Stimulated activated CD4-positive, alpha-beta T cell treated with anti-CD3 and anti-CD28 coated beads, Interleukin-2, amount 100 ng/mL, for 24 hours (primary cell): ENCODE data around the gene KCNK2.

Experiments used
- DNase-seq, 2 donors: peaks; one replicate each; pipeline ENCODE4 v3.0.0-alpha.2; 2020

KCNK2 gene

DNA sequence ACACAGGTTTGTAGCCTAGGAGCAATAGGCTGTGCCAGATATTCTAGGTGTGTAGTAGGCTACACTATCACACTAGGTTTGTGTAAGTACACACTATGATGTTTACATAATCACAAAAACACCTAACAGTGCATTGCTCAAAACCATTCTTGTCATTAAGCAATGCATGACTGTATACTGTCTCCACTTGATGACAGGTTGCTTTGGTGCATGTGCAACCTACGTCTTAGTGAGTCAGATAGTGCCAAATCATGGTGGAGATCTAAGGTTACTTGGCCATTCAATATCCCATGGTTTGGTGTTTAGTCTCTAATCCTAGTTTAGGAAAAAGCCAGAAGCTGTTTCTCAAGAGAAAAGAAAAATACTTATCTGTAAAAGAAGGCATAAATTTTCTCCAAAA, 181.1 kb downstream of the KCNK2 start:
- DNase-seq = no peak

GRCh38 chr1:215264649-215265048, 182.1 kb downstream of the KCNK2 start:
- no peak for DNase-seq

DNA sequence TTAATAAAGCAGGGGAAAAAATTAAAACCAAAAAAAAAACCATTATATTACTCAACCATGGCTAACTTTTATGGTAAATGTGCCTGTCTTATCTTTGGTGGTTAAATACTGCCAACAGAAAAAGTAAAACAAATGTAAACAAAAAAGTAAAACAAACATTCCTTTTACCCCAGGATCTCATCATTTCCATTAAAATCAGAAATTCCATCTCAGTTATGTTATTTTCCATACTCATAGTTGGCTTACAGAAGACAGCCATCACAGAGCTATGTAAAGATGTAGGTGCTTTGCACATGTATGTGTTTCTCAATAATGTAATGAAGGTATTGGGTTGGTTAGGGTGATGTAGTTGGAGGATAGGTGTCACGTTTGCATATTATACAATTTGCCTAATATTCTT, 185.0 kb downstream of the KCNK2 start:
- no peak for DNase-seq

DNA sequence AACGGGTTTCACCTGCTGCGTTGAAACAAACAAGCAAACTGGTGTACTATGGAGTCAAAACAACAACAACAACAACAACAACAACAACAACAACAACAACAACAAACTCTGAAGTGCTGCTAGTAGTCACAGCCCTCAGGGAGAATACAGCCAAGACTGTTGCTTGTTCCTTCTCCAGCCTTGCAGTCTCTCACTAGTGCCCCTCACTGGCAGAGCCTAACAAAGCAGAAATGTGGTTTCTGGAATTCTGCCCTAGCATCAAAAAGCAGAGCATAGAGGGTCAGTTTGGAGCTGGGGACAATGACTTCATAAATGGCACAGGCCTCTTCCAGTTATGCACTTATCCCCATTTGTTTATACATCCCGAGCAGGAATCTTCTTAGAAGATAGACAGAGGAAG, 187.4 kb downstream of the KCNK2 start:
- no peak for DNase-seq

DNA sequence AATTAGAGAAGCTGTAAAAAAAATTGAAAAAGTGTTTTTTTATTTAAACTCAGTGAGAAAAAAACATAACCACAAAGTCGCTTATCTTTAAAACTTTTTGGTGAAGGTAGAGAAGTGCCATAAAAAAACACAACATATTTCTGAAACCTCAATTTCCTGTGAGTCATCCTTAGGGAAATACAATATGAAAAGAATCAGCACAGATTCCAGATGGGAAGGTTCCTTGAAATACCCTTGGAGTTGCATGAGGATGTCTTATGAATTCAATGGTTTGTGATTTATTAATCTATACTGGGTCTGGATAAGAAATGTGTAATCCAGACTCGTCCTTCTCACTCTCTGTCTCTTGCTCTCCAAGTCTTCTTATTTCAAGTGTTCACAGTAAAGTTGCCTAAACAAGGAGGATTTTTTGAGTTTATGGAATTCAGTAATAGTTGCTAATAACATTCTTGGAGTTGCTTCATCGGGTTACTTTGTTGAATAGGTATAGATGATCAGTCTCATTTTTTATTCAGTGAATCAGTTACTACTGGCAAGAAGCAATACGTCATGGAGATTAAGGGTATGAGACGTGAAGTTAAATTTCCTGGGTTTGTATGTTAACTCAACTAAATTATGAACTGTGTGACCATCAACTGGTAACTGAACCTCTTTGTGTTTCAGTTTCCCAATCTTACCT, 191.4 kb downstream of the KCNK2 start:
- no peak for DNase-seq

DNA sequence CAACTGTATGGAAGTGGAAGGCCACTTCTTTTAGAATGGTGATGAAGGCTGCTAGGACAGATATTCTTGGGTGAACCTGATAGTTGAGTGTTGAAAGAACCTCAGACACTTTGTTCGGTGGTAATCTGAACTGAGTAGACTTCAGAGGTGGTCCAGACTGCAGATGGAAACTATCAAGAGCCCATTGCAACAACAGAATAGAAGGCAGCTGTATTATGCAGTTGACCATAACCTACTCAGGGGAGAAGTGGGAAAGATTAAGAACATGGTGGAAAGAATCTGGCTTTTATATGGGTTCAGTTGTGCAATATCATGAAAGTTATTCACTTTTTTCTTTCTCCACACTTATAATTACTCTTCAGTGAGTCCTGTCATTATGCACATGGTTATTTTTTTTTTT, 194.0 kb downstream of the KCNK2 start:
- no peak for DNase-seq

- no peak for DNase-seq
Measured at GRCh38 chr1:215277532-215277931, 195.0 kb downstream of the KCNK2 start.

- no peak for DNase-seq
Measured at GRCh38 chr1:215279682-215280081, 197.1 kb downstream of the KCNK2 start.

GRCh38 chr1:215282557-215282956, 200.0 kb downstream of the KCNK2 start:
- DNase-seq = no peak

- no peak for DNase-seq
Measured at GRCh38 chr1:215285013-215285800, 202.7 kb downstream of the KCNK2 start.
